ENCODE measurements around the gene CDH12. TPM values are rescaled to one million over a fixed set of nuclear protein-coding genes. Genes with fewer than 3 reads are reported as not detected.

Gene CDH12
- total RNA-seq, 2 donors from 2014 or later = 0.14 to 1.0 TPM

GRCh38 chr5:22496666-22497065, 356.5 kb downstream of the CDH12 start:
- H3K4me3 ChIP-seq = no peak overlapping the region
- intact Hi-C loops (cut with DNase I) = no loop called here
- no peak for DNase-seq (ENCODE audit: low spot score)
- H3K9me3 ChIP-seq = no peaks in the 10 kb centered on the region
- H3K27me3 ChIP-seq (replicated peaks; ENCODE audit: insufficient read depth) = no peaks in the 10 kb centered on the region
- 48% methylated on average over 4 of the region's 4 CpGs for WGBS
- H3K27ac ChIP-seq = no peak overlapping the region
- TF ChIP-seq CTCF (IDR thresholded peaks at IDR 0.05) (no peak), POLR2A (IDR thresholded peaks at IDR 0.05) (no peak), POLR2AphosphoS5 (IDR thresholded peaks at IDR 0.05) (no peak)
- H3K4me1 ChIP-seq (replicated peaks) = no peaks in the 10 kb centered on the region
- no peaks in the 10 kb centered on the region for H3K36me3 ChIP-seq

GRCh38 chr5:22495016-22495720, 358.0 kb downstream of the CDH12 start:
- Histone ChIP-seq H3K9me3 (no peaks in the 10 kb centered on the region), H3K4me3 (no peak overlapping the region), H3K4me1 (replicated peaks) (no peaks in the 10 kb centered on the region), H3K36me3 (no peaks in the 10 kb centered on the region), H3K27me3 (replicated peaks; ENCODE audit: insufficient read depth) (no peaks in the 10 kb centered on the region), H3K27ac (no peak overlapping the region)
- no peak for TF ChIP-seq POLR2A (IDR thresholded peaks at IDR 0.05)
- TF ChIP-seq POLR2AphosphoS5 (IDR thresholded peaks at IDR 0.05) = no peak
- TF ChIP-seq CTCF (IDR thresholded peaks at IDR 0.05) = no peak
- intact Hi-C loops (cut with DNase I) = no loop called here
- 86% methylated on average over 2 of the region's 2 CpGs for WGBS
- no peak for DNase-seq (ENCODE audit: low spot score)

- Histone ChIP-seq H3K27me3 (replicated peaks; ENCODE audit: insufficient read depth) (no peaks in the 10 kb centered on the region), H3K4me3 (no peak overlapping the region), H3K4me1 (replicated peaks) (no peaks in the 10 kb centered on the region), H3K9me3 (no peaks in the 10 kb centered on the region), H3K27ac (no peak overlapping the region), H3K36me3 (no peaks in the 10 kb centered on the region)
- intact Hi-C loops (cut with DNase I) = no loop called here
- no peak for DNase-seq (ENCODE audit: low spot score)
- TF ChIP-seq POLR2AphosphoS5 (IDR thresholded peaks at IDR 0.05) (no peak), POLR2A (IDR thresholded peaks at IDR 0.05) (no peak), CTCF (IDR thresholded peaks at IDR 0.05) (no peak)
Observed at GRCh38 chr5:22488427-22488826, 364.7 kb downstream of the CDH12 start.

- intact Hi-C loops (cut with DNase I) = no loop called here
- H3K4me3 ChIP-seq = no peak overlapping the region
- 72% methylated on average over 5 of the region's 5 CpGs for WGBS
- no peaks in the 10 kb centered on the region for H3K36me3 ChIP-seq
- H3K9me3 ChIP-seq = no peaks in the 10 kb centered on the region
- DNase-seq (ENCODE audit: low spot score) = no peak
- no peaks in the 10 kb centered on the region for H3K27me3 ChIP-seq (replicated peaks; ENCODE audit: insufficient read depth)
- no peak for TF ChIP-seq POLR2AphosphoS5 (IDR thresholded peaks at IDR 0.05)
- no peaks in the 10 kb centered on the region for H3K4me1 ChIP-seq (replicated peaks)
- H3K27ac ChIP-seq = no peak overlapping the region
Observed at GRCh38 chr5:22480305-22480704, 372.8 kb downstream of the CDH12 start.

GRCh38 chr5:22473886-22474285, 379.3 kb downstream of the CDH12 start:
- Histone ChIP-seq H3K4me3 (no peak overlapping the region), H3K9me3 (no peaks in the 10 kb centered on the region), H3K27ac (no peak overlapping the region), H3K36me3 (no peaks in the 10 kb centered on the region), H3K27me3 (replicated peaks; ENCODE audit: insufficient read depth) (no peaks in the 10 kb centered on the region), H3K4me1 (replicated peaks) (no peaks in the 10 kb centered on the region)
- WGBS = 85% methylated on average over 2 of the region's 2 CpGs
- TF ChIP-seq POLR2AphosphoS5 (IDR thresholded peaks at IDR 0.05) (no peak), POLR2A (IDR thresholded peaks at IDR 0.05) (no peak), CTCF (IDR thresholded peaks at IDR 0.05) (no peak)
- intact Hi-C loops (cut with DNase I) = no loop called here
- no peak for DNase-seq (ENCODE audit: low spot score)
